ENCODE results near the gene RIOK1. TPM values are rescaled to one million over a fixed set of nuclear protein-coding genes. Genes with fewer than 3 reads are reported as not detected.

The RIOK1 gene
- total and polyA plus RNA-seq, 9 of the 15 experiments (the other 6 are each of a cell fraction or from before 2014, with no cell fraction given), result 24.9 to 101 (median 52.2) TPM

Other genes with a start within 250 kb of the RIOK1 start
- 75.7 and 87.7 TPM in 2 replicates for gene SSR1, start 76.6 kb upstream of the RIOK1 start, total RNA-seq (2014; rRNA removed)
- 129 and 148 TPM in 2 replicates for gene SSR1, start 76.6 kb upstream of the RIOK1 start, total RNA-seq (2014; rRNA removed; fragmentation: Illumina TruSeq; extraction: Trizol)
- 94.0 and 97.4 TPM in 2 replicates for gene SSR1, start 76.6 kb upstream of the RIOK1 start, total RNA-seq (2015; rRNA removed; fragmentation: Illumina TruSeq; extraction: Trizol)
- 144 and 147 TPM in 2 replicates for gene SSR1, start 76.6 kb upstream of the RIOK1 start, total RNA-seq (2021)
- gene SSR1, start 76.6 kb upstream of the RIOK1 start, polyA plus RNA-seq (2011; rRNA removed), result 176 and 197 TPM in 2 replicates
- 144 and 167 TPM in 2 replicates for gene SSR1, start 76.6 kb upstream of the RIOK1 start, polyA plus RNA-seq (2014; fragmentation: Illumina TruSeq; extraction: Trizol)
- 100 to 1,000 TPM; 212 to 220 TPM for gene SSR1, start 76.6 kb upstream of the RIOK1 start, polyA plus RNA-seq (2014; fragmentation: Nextera tagmentation; extraction: Ambion mirVana)
- gene SSR1, start 76.6 kb upstream of the RIOK1 start, polyA plus RNA-seq (2014; rRNA removed), result 107 and 110 TPM in 2 replicates
- gene CAGE1, start 66 bp upstream of the RIOK1 start, total RNA-seq (2014; rRNA removed), result 0.18 and 0.20 TPM in 2 replicates
- gene CAGE1, start 66 bp upstream of the RIOK1 start, total RNA-seq (2014; rRNA removed; fragmentation: Illumina TruSeq; extraction: Trizol), result 0.16 and 0.18 TPM in 2 replicates
- 0.11 and 0.14 TPM in 2 replicates for gene CAGE1, start 66 bp upstream of the RIOK1 start, total RNA-seq (2015; rRNA removed; fragmentation: Illumina TruSeq; extraction: Trizol)
- gene CAGE1, start 66 bp upstream of the RIOK1 start, total RNA-seq (2021), result 0.11 and 0.33 TPM in 2 replicates
- gene CAGE1, start 66 bp upstream of the RIOK1 start, polyA plus RNA-seq (2011; rRNA removed), result 0.13 TPM in 1 of 2 replicates, not detected in the other
- not detected in 2 replicates for gene CAGE1, start 66 bp upstream of the RIOK1 start, polyA plus RNA-seq (2014; fragmentation: Illumina TruSeq; extraction: Trizol)
- not detected for gene CAGE1, start 66 bp upstream of the RIOK1 start, polyA plus RNA-seq (2014; fragmentation: Nextera tagmentation; extraction: Ambion mirVana)
- gene CAGE1, start 66 bp upstream of the RIOK1 start, polyA plus RNA-seq (2014; rRNA removed), result 0.04 TPM in 1 of 2 replicates, not detected in the other
- under 0.01 and 0.04 TPM in 2 replicates for gene DSP, start 151.9 kb downstream of the RIOK1 start, total RNA-seq (2014; rRNA removed)
- 0.04 and 0.06 TPM in 2 replicates for gene DSP, start 151.9 kb downstream of the RIOK1 start, total RNA-seq (2014; rRNA removed; fragmentation: Illumina TruSeq; extraction: Trizol)
- gene DSP, start 151.9 kb downstream of the RIOK1 start, total RNA-seq (2015; rRNA removed; fragmentation: Illumina TruSeq; extraction: Trizol), result under 0.01 TPM in 1 of 2 replicates, not detected in the other
- gene DSP, start 151.9 kb downstream of the RIOK1 start, total RNA-seq (2021), result 0.24 and 0.27 TPM in 2 replicates
- 0.03 TPM in 1 of 2 replicates, not detected in the other for gene DSP, start 151.9 kb downstream of the RIOK1 start, polyA plus RNA-seq (2011; rRNA removed)
- 0.03 and 0.04 TPM in 2 replicates for gene DSP, start 151.9 kb downstream of the RIOK1 start, polyA plus RNA-seq (2014; fragmentation: Illumina TruSeq; extraction: Trizol)
- under 1 TPM in 1 of 2 experiments, not detected in 1; 0.01 TPM for gene DSP, start 151.9 kb downstream of the RIOK1 start, polyA plus RNA-seq (2014; fragmentation: Nextera tagmentation; extraction: Ambion mirVana)
- 0.01 TPM in 1 of 2 replicates, not detected in the other for gene DSP, start 151.9 kb downstream of the RIOK1 start, polyA plus RNA-seq (2014; rRNA removed)
- gene SNRNP48, start 200.4 kb downstream of the RIOK1 start, total RNA-seq (2014; rRNA removed), result 17.1 and 17.7 TPM in 2 replicates
- 32.9 and 35.7 TPM in 2 replicates for gene SNRNP48, start 200.4 kb downstream of the RIOK1 start, total RNA-seq (2014; rRNA removed; fragmentation: Illumina TruSeq; extraction: Trizol)
- 26.9 and 31.1 TPM in 2 replicates for gene SNRNP48, start 200.4 kb downstream of the RIOK1 start, total RNA-seq (2015; rRNA removed; fragmentation: Illumina TruSeq; extraction: Trizol)
- gene SNRNP48, start 200.4 kb downstream of the RIOK1 start, total RNA-seq (2021), result 18.6 and 21.2 TPM in 2 replicates
- 22.3 and 22.8 TPM in 2 replicates for gene SNRNP48, start 200.4 kb downstream of the RIOK1 start, polyA plus RNA-seq (2011; rRNA removed)
- 20.6 and 28.1 TPM in 2 replicates for gene SNRNP48, start 200.4 kb downstream of the RIOK1 start, polyA plus RNA-seq (2014; fragmentation: Illumina TruSeq; extraction: Trizol)
- 1 to 10 TPM; 6.2 to 8.7 TPM for gene SNRNP48, start 200.4 kb downstream of the RIOK1 start, polyA plus RNA-seq (2014; fragmentation: Nextera tagmentation; extraction: Ambion mirVana)
- gene SNRNP48, start 200.4 kb downstream of the RIOK1 start, polyA plus RNA-seq (2014; rRNA removed), result 18.6 and 19.2 TPM in 2 replicates

Data from K562 (cell line).